SK-N-SH treated with all-trans-retinoic acid at 6 μM for 48 hours (cell line): ENCODE results near the gene KDELR3.

Experiments used
- ATAC-seq: fragments of 200-7000 bp; cut with Tn5 transposase; 3 replicates; pipeline ENCODE4 v1.9.1; 2020; ENCODE audit warnings: mild to moderate bottlenecking, moderate library complexity
- ARNTL ChIP-seq: fragments of 450-650 bp; formaldehyde crosslinking; IDR thresholded peaks from 2 replicates; pipeline ENCODE4 v1.5.0; 2020; ENCODE audit warnings: low read depth, mild to moderate bottlenecking, moderate library complexity, borderline replicate concordance
- BACH2 ChIP-seq: fragments of 250-450 bp; sonication (Bioruptor Pico); IDR thresholded peaks from 2 replicates; pipeline ENCODE4 v1.9.0; 2021; ENCODE audit warnings: mild to moderate bottlenecking, borderline replicate concordance
- CREB5 ChIP-seq: fragments of 250-450 bp; sonication (Bioruptor Pico); IDR thresholded peaks from 2 replicates; pipeline ENCODE4 v1.5.1; 2020; ENCODE audit warnings: low read depth, mild to moderate bottlenecking, moderate library complexity
- CSDC2 ChIP-seq: fragments of 250-450 bp; sonication (Bioruptor Pico); IDR thresholded peaks from 2 replicates; pipeline ENCODE4 v1.5.0; 2020; ENCODE audit warnings: mild to moderate bottlenecking, moderate library complexity
- CSRNP3 ChIP-seq: fragments of 250-450 bp; sonication (Bioruptor Pico); IDR thresholded peaks from 2 replicates; pipeline ENCODE4 v1.5.1; 2021; ENCODE audit warnings: mild to moderate bottlenecking, moderate library complexity
- ESRRG ChIP-seq: fragments of 250-450 bp; sonication (Bioruptor Pico); IDR thresholded peaks from 2 replicates; pipeline ENCODE4 v1.6.1; 2021; ENCODE audit warnings: mild to moderate bottlenecking
- GLIS3 ChIP-seq: fragments of 250-450 bp; sonication (Bioruptor Pico); IDR thresholded peaks from 2 replicates; pipeline ENCODE4 v1.5.0; 2020; ENCODE audit warnings: mild to moderate bottlenecking, moderate library complexity
- ISL1 ChIP-seq: fragments of 250-450 bp; sonication (Bioruptor Pico); IDR thresholded peaks from 2 replicates; pipeline ENCODE4 v2.1.2; 2022; ENCODE audit warnings: mild to moderate bottlenecking, moderate library complexity
- OSR1 ChIP-seq: fragments of 250-450 bp; sonication (Bioruptor Pico); IDR thresholded peaks from 2 replicates; pipeline ENCODE4 v1.8.0; 2022; ENCODE audit warnings: moderate library complexity, mild to moderate bottlenecking, inconsistent platforms
- PPARA ChIP-seq: fragments of 250-450 bp; sonication (Bioruptor Pico); IDR thresholded peaks from 2 replicates; pipeline ENCODE4 v1.5.0; 2020; ENCODE audit warnings: mild to moderate bottlenecking, borderline replicate concordance
- RARB ChIP-seq: fragments of 250-450 bp; sonication (Bioruptor Pico); IDR thresholded peaks from 2 replicates; pipeline ENCODE4 v1.8.0; 2021; ENCODE audit warnings: mild to moderate bottlenecking, moderate library complexity
- SNAI2 ChIP-seq: fragments of 250-450 bp; sonication (Bioruptor Pico); IDR thresholded peaks from 2 replicates; pipeline ENCODE4 v1.5.0; 2020; ENCODE audit warnings: mild to moderate bottlenecking, moderate library complexity
- TCF4 ChIP-seq: fragments of 250-450 bp; sonication (Bioruptor Pico); IDR thresholded peaks from 2 replicates; pipeline ENCODE4 v1.8.0; 2021; ENCODE audit warnings: mild to moderate bottlenecking, moderate library complexity, borderline replicate concordance
- TOX ChIP-seq: fragments of 250-450 bp; sonication (Bioruptor Pico); IDR thresholded peaks from 2 replicates; pipeline ENCODE4 v1.8.0; 2021; ENCODE audit warnings: mild to moderate bottlenecking, moderate library complexity, borderline replicate concordance
- ZC3H10 ChIP-seq: fragments of 250-450 bp; sonication (Bioruptor Pico); IDR thresholded peaks from 2 replicates; pipeline ENCODE4 v1.5.1; 2021; ENCODE audit warnings: mild to moderate bottlenecking, moderate library complexity
- ZFP3 ChIP-seq: fragments of 250-450 bp; sonication (Bioruptor Pico); IDR thresholded peaks from 2 replicates; pipeline ENCODE4 v1.5.0; 2020; ENCODE audit warnings: mild to moderate bottlenecking, moderate library complexity
- ZFP30 ChIP-seq: fragments of 450-650 bp; formaldehyde crosslinking; IDR thresholded peaks from 2 replicates; pipeline ENCODE4 v1.5.0; 2022; ENCODE audit warnings: mild to moderate bottlenecking, moderate library complexity
- ZNF565 ChIP-seq: fragments of 450-650 bp; formaldehyde crosslinking; conservative IDR thresholded peaks from 2 replicates; pipeline ENCODE4 v1.5.0; 2020; ENCODE audit warnings: low read depth, mild to moderate bottlenecking, moderate library complexity
- TF ChIP-seq, protein P1 (sequence below): fragments of 250-450 bp; sonication (Bioruptor Pico); IDR thresholded peaks from 2 replicates; pipeline ENCODE4 v1.5.0; 2020; ENCODE audit warnings: mild to moderate bottlenecking, moderate library complexity
- TF ChIP-seq, protein P2 (sequence below): fragments of 250-450 bp; sonication (Bioruptor Pico); IDR thresholded peaks from 2 replicates; pipeline ENCODE4 v1.8.0; 2020; ENCODE audit warnings: mild to moderate bottlenecking, moderate library complexity, borderline replicate concordance

KDELR3 gene

DNA sequence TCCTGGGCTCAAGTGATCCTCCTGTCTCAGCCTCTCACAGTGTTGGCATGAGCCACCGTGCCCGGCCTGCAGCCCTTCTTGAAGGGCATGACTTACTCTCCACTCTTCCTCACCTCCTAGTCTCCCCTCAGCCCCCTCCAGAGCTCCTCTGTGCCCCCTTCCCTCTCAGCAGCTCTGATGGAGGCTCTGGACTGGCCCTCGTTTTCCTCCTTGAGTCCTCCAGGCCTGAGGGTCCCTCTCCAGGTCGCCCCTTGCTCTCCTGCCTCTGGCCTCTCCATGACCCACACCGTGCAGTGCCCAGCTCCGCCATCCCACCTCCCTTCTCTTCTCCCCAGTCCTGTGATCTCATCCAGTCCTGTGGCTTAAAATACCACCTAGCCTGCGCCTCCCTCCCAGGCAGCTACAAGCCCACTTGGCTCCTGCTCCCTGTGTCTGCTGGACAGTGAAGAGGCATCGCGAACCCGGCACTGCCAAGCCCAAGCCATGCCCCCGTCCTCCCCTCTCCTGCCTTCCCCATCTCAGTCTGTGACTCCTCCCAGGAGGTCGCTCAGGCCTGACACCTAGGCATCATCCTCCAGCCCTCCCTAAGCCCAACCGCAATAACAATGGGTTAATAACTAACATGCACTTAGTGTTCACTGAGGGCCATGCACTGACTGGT lies 24.8 kb upstream of the KDELR3 start:
- TF ChIP-seq ZC3H10 (CRISPR knock-in tag) (no peak), CSDC2 (CRISPR knock-in tag) (no peak), ESRRG (CRISPR knock-in tag) (no peak), ISL1 (no peak), OSR1 (CRISPR knock-in tag) (no peak), ZNF565 (CRISPR knock-in tag) (no peak), ZFP3 (CRISPR knock-in tag) (no peak), ZFP30 (CRISPR knock-in tag) (no peak), CSRNP3 (CRISPR knock-in tag) (no peak), SNAI2 (no peak), TOX (CRISPR knock-in tag) (no peak), RARB (CRISPR knock-in tag) (no peak), GLIS3 (CRISPR knock-in tag) (no peak), BACH2 (CRISPR knock-in tag) (no peak)
- TF ChIP-seq, protein P1, sequence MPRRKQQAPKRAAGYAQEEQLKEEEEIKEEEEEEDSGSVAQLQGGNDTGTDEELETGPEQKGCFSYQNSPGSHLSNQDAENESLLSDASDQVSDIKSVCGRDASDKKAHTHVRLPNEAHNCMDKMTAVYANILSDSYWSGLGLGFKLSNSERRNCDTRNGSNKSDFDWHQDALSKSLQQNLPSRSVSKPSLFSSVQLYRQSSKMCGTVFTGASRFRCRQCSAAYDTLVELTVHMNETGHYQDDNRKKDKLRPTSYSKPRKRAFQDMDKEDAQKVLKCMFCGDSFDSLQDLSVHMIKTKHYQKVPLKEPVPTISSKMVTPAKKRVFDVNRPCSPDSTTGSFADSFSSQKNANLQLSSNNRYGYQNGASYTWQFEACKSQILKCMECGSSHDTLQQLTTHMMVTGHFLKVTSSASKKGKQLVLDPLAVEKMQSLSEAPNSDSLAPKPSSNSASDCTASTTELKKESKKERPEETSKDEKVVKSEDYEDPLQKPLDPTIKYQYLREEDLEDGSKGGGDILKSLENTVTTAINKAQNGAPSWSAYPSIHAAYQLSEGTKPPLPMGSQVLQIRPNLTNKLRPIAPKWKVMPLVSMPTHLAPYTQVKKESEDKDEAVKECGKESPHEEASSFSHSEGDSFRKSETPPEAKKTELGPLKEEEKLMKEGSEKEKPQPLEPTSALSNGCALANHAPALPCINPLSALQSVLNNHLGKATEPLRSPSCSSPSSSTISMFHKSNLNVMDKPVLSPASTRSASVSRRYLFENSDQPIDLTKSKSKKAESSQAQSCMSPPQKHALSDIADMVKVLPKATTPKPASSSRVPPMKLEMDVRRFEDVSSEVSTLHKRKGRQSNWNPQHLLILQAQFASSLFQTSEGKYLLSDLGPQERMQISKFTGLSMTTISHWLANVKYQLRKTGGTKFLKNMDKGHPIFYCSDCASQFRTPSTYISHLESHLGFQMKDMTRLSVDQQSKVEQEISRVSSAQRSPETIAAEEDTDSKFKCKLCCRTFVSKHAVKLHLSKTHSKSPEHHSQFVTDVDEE, result no peak
- TF ChIP-seq, protein P2, sequence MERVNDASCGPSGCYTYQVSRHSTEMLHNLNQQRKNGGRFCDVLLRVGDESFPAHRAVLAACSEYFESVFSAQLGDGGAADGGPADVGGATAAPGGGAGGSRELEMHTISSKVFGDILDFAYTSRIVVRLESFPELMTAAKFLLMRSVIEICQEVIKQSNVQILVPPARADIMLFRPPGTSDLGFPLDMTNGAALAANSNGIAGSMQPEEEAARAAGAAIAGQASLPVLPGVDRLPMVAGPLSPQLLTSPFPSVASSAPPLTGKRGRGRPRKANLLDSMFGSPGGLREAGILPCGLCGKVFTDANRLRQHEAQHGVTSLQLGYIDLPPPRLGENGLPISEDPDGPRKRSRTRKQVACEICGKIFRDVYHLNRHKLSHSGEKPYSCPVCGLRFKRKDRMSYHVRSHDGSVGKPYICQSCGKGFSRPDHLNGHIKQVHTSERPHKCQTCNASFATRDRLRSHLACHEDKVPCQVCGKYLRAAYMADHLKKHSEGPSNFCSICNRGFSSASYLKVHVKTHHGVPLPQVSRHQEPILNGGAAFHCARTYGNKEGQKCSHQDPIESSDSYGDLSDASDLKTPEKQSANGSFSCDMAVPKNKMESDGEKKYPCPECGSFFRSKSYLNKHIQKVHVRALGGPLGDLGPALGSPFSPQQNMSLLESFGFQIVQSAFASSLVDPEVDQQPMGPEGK, result no peak
- ATAC-seq, result no peak

DNA sequence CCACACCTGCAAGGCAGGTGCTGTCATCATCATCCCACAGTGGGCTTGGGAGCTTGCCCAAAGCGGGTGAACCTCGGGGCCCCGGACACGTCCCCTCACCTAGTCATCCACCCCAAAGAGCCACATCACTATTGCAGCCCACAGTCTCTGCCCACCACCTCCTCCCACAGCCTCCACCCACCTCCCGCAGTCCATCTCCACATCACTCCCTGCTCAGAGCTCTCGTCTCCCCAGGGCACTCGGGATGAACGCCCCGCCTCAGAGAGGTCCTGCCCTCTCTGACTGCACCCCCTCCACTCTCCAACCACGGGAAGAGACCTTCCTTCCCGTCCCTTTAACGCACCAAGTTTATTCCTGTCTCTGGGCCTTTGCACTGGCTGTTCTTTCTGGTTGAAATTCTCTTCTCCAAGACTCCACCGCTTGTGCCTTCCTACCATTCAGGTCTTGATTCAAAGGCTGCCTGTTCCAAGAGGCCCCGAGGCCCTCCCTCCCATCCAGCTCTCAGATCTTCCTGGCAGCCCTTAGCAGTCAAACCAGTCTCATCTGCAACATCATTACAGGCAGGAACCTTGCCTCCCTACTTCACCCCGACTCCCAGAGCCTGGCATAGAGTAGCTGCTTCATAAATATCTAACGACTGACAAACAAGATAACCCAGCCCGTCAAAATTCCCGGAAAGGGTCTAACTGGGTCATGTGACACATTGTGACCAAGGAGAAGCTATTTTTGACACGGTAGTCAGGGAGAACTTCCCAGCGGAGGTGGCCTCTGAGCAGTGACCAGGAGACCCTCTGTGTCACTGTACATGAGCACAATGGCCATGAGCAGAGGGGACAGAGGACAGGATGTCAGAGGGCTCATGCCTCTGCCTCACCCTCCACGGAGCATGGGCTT lies 24.0 kb upstream of the KDELR3 start:
- TF ChIP-seq GLIS3 (CRISPR knock-in tag), result no peak
- TF ChIP-seq OSR1 (CRISPR knock-in tag), result no peak
- TF ChIP-seq CREB5 (CRISPR knock-in tag), result no peak
- no peak for TF ChIP-seq BACH2 (CRISPR knock-in tag)
- TF ChIP-seq, protein P1, result no peak
- no peak for ATAC-seq

DNA sequence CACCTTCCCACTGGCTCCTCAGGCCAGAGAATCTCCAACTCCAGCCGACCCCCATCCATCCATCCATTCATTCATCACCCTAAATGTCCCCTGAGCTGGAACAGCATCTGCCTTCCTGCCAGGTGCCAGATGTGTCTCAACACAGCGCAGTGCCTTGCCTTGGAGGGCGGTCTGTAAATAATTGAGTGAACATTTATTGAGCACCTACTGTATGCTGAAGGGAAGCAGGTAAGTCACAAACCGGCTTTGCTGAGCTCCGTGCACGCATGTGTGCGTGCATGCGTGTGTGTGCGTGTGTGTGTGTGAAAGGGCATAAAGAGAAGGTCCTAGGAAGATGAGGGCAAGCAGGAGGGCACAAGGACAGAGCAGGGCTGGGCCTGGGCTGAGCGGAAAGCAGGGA lies 23.1 kb upstream of the KDELR3 start:
- no peak for ATAC-seq
- TF ChIP-seq ZC3H10 (CRISPR knock-in tag) (no peak), TOX (CRISPR knock-in tag) (no peak), ISL1 (no peak), PPARA (CRISPR knock-in tag) (no peak), SNAI2 (no peak), RARB (CRISPR knock-in tag) (no peak), ZFP3 (CRISPR knock-in tag) (no peak), ZFP30 (CRISPR knock-in tag) (no peak), OSR1 (CRISPR knock-in tag) (no peak), CSRNP3 (CRISPR knock-in tag) (no peak), CSDC2 (CRISPR knock-in tag) (no peak), TCF4 (CRISPR knock-in tag) (no peak), ARNTL (CRISPR knock-in tag) (no peak)
- TF ChIP-seq, protein P1, result no peak
